Upper lobe of left lung (tissue), 6 donors: ENCODE measurements around the gene HAPSTR1. TPM values are rescaled to one million over a fixed set of nuclear protein-coding genes. Genes with fewer than 3 reads are reported as not detected.

ENCODE experiments used
- ATAC-seq, 2 donors: fragments of 200-7000 bp; cut with Tn5 transposase; one replicate each; pipeline ENCODE4 v1.9.1; 2022; ENCODE audit warnings: mild to moderate bottlenecking in 2 of 2, moderate library complexity in 2 of 2; ENCODE audit not compliant: low FRiP score in 2 of 2
- DNase-seq, 2 donors: peaks; one replicate each; pipeline ENCODE4 v3.0.0-alpha.2; 2019 to 2020
- H3K27ac ChIP-seq, 4 donors: fragments of 200-600 bp; sonication (generic); one replicate each; pipeline ENCODE4 v1.5.1; 2016 to 2019
- H3K27me3 ChIP-seq, 4 donors: fragments of 200-600 bp; sonication (generic); one replicate each; pipeline ENCODE4 v1.5.1; 2017 to 2019
- H3K36me3 ChIP-seq, 4 donors: fragments of 200-600 bp; sonication (generic); one replicate each; pipeline ENCODE4 v1.5.1; 2016 to 2019
- H3K4me1 ChIP-seq, 4 donors: fragments of 200-600 bp; sonication (generic); one replicate each; pipeline ENCODE4 v1.5.1; 2018 to 2019
- H3K4me3 ChIP-seq, 4 donors: fragments of 200-600 bp; sonication (generic); one replicate each; pipeline ENCODE4 v1.5.1; 2017 to 2019; ENCODE audit warnings: mild to moderate bottlenecking in 2 of 4, moderate library complexity in 1 of 4
- H3K9me3 ChIP-seq, 4 donors: fragments of 200-600 bp; sonication (generic); one replicate each; pipeline ENCODE4 v1.5.1; 2018 to 2019
- CTCF ChIP-seq, 6 experiments: fragments of 450-650 bp in 4 of 6; fragments of 200-600 bp in 2 of 6; sonication (generic) in 2 of 6; IDR thresholded peaks; one replicate each; pipeline ENCODE4 v1.5.1; 2016 to 2019; ENCODE audit warnings: antibody characterized with exemption in 6 of 6
- EP300 ChIP-seq, 4 donors: sonication (generic); formaldehyde crosslinking; IDR thresholded peaks; one replicate each; pipeline ENCODE4 v1.5.1; 2017; ENCODE audit warnings: antibody characterized with exemption in 4 of 4, control low read depth in 2 of 4
- POLR2A ChIP-seq, 4 donors: fragments of 450-650 bp; IDR thresholded peaks; one replicate each; pipeline ENCODE4 v1.5.1; 2016 to 2017; ENCODE audit warnings: antibody characterized with exemption in 4 of 4, mild to moderate bottlenecking in 2 of 4
- POLR2AphosphoS5 ChIP-seq, 2 donors: sonication (generic); formaldehyde crosslinking; IDR thresholded peaks; one replicate each; pipeline ENCODE4 v1.5.1; 2017; ENCODE audit warnings: antibody characterized with exemption in 2 of 2
- WGBS, 2 donors: methylation state at CpG; one replicate each; pipeline ENCODE4 v1.1.5; 2017 to 2018; 5-methylcytosine and 5-hydroxymethylcytosine counted together
- total RNA-seq, 6 donors: library from RNA; depleted of rRNA in 4 of 6; stranded (reverse); fragments of >200 nt in 4 of 6; gene quantifications; one replicate each; pipeline versions ENCODE4 v1.1.0 to v1.2.1, GENCODE V29; 2016 to 2021
- donor health status: DM: no; HTN: no; CAD: no; lungs with moderate emphysema.
- donor health status: DM: no; HTN: yes; CAD: no; lungs with severe emphysema.

Gene HAPSTR1
- total RNA-seq, 6 donors from 2014 or later, result 37.3 to 62.9 (median 46.0) TPM

- Histone ChIP-seq H3K4me1 (no peaks in the 10 kb centered on the region), H3K27me3 (no peaks in the 10 kb centered on the region), H3K9me3 (no peaks in the 10 kb centered on the region), H3K36me3 (no peaks in the 10 kb centered on the region), H3K4me3 (no peak overlapping the region), H3K27ac (no peak overlapping the region)
- TF ChIP-seq EP300 (IDR thresholded peaks at IDR 0.05) (no peak), POLR2A (IDR thresholded peaks at IDR 0.05) (no peak), POLR2AphosphoS5 (IDR thresholded peaks at IDR 0.05) (no peak), CTCF (IDR thresholded peaks at IDR 0.05) (no peak)
- DNase-seq, result no peak
- no peak for ATAC-seq
- WGBS, 2 donors, result 63 to 68% methylated on average over 4 of the region's 4 CpGs
These were observed 21.2 kb upstream of the HAPSTR1 start for GRCh38 chr16:9070254-9070653.

GRCh38 chr16:9071377-9071776 is 20.1 kb upstream of the HAPSTR1 start:
- no peaks in the 10 kb centered on the region for H3K27me3 ChIP-seq
- WGBS, 2 donors, result 88 to 91% methylated on average over 9 of the region's 9 CpGs
- ATAC-seq (no peak), DNase-seq (no peak)
- H3K4me1 ChIP-seq, result no peaks in the 10 kb centered on the region
- TF ChIP-seq POLR2AphosphoS5 (IDR thresholded peaks at IDR 0.05) (no peak), POLR2A (IDR thresholded peaks at IDR 0.05) (no peak), EP300 (IDR thresholded peaks at IDR 0.05) (no peak), CTCF (IDR thresholded peaks at IDR 0.05) (no peak)
- H3K9me3 ChIP-seq, result no peaks in the 10 kb centered on the region
- H3K27ac ChIP-seq, result no peak overlapping the region
- no peak overlapping the region for H3K4me3 ChIP-seq
- no peaks in the 10 kb centered on the region for H3K36me3 ChIP-seq

- Histone ChIP-seq H3K36me3 (no peaks in the 10 kb centered on the region), H3K4me3 (no peak overlapping the region), H3K27ac (no peak overlapping the region), H3K27me3 (no peaks in the 10 kb centered on the region), H3K4me1 (peaks cover 0 to 5% (median 0%) of the 10 kb centered on the region in 4 donors), H3K9me3 (no peaks in the 10 kb centered on the region)
- TF ChIP-seq EP300 (IDR thresholded peaks at IDR 0.05), result no peak
- no peak for TF ChIP-seq POLR2AphosphoS5 (IDR thresholded peaks at IDR 0.05)
- no peak for TF ChIP-seq CTCF (IDR thresholded peaks at IDR 0.05)
- no peak for TF ChIP-seq POLR2A (IDR thresholded peaks at IDR 0.05)
- DNase-seq (no peak), ATAC-seq (no peak)
- WGBS, 2 donors, result 47 to 54% methylated on average over 6 of the region's 6 CpGs
These were observed 18.6 kb upstream of the HAPSTR1 start for GRCh38 chr16:9072806-9073341.

GRCh38 chr16:9075299-9076071 is 16.0 kb upstream of the HAPSTR1 start:
- no peak for DNase-seq
- no peaks in the 10 kb centered on the region for H3K9me3 ChIP-seq
- TF ChIP-seq CTCF (IDR thresholded peaks at IDR 0.05) (no peak), POLR2A (IDR thresholded peaks at IDR 0.05) (no peak), POLR2AphosphoS5 (IDR thresholded peaks at IDR 0.05) (no peak), EP300 (IDR thresholded peaks at IDR 0.05) (no peak)
- WGBS, 2 donors, result 83 to 86% methylated on average over 5 of the region's 5 CpGs
- peaks cover 0 to 5% (median 0%) of the 10 kb centered on the region in 4 donors for H3K4me1 ChIP-seq
- H3K4me3 ChIP-seq, result no peak overlapping the region
- no peak for ATAC-seq
- no peaks in the 10 kb centered on the region for H3K36me3 ChIP-seq
- no peak overlapping the region for H3K27ac ChIP-seq
- H3K27me3 ChIP-seq, result no peaks in the 10 kb centered on the region
